ENCODE data around the gene PBX3.

DNA sequence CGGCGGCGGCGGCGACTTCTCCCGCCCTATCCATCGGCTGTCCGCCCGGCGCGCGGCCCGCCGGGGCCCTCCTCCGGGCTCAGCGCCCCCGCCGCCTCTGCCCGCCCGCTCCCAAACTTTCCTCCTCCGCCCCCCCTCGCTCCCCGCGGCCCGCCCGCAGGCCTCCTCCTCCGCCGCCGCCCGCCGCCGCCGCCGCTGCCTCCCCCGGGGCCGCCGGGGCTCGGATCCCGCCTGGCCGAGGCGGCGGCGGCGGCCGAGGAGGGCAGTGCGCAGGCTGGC, 460 bp upstream of the PBX3 start:
- TF ChIP-seq, protein P1, sequence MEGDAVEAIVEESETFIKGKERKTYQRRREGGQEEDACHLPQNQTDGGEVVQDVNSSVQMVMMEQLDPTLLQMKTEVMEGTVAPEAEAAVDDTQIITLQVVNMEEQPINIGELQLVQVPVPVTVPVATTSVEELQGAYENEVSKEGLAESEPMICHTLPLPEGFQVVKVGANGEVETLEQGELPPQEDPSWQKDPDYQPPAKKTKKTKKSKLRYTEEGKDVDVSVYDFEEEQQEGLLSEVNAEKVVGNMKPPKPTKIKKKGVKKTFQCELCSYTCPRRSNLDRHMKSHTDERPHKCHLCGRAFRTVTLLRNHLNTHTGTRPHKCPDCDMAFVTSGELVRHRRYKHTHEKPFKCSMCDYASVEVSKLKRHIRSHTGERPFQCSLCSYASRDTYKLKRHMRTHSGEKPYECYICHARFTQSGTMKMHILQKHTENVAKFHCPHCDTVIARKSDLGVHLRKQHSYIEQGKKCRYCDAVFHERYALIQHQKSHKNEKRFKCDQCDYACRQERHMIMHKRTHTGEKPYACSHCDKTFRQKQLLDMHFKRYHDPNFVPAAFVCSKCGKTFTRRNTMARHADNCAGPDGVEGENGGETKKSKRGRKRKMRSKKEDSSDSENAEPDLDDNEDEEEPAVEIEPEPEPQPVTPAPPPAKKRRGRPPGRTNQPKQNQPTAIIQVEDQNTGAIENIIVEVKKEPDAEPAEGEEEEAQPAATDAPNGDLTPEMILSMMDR (conservative IDR thresholded peaks at IDR 0.05), result no peak
- TF ChIP-seq ZFX (IDR thresholded peaks at IDR 0.05), result peak; percentile 77; the same call in 1 of the 2 replicates

All from C4-2B (cell line).